Testis (tissue), 2 donors: ENCODE results near the gene ANAPC2.

ENCODE experiments used
- CTCF ChIP-seq, 3 experiments: fragments of 450-650 bp in 2 of 3; fragments of 200-600 bp in 1 of 3; sonication (generic) in 1 of 3; IDR thresholded peaks; one replicate each; pipeline ENCODE4 v1.5.1; 2016 to 2019; ENCODE audit warnings: antibody characterized with exemption in 3 of 3, mild to moderate bottlenecking in 2 of 3, moderate library complexity in 1 of 3
- POLR2A ChIP-seq: fragments of 450-650 bp; IDR thresholded peaks from one replicate; pipeline ENCODE4 v1.6.1; 2017; ENCODE audit warnings: antibody characterized with exemption, mild to moderate bottlenecking, moderate library complexity

- TF ChIP-seq CTCF (IDR thresholded peaks at IDR 0.05) (no peak), POLR2A (no peak)
Measured at GRCh38 chr9:137164370-137165249, 23.8 kb downstream of the ANAPC2 start.
